ENCODE data around the gene ADAMTS15.

ADAMTS15 gene

GRCh38 chr11:130448416-130449309 lies at the start of gene ADAMTS15:
Gene ADAMTS15, plus strand, starts transcription at chr11:130448645. Its CDS starts 329 bp downstream, at chr11:130448974.
- DNase-seq (ENCODE audit: extremely low read depth in 1 of 2, low read depth in 1 of 2), result no peak

- no peak for DNase-seq (ENCODE audit: extremely low read depth in 1 of 2, low read depth in 1 of 2)
Observed at GRCh38 chr11:130399196-130399595, 49.2 kb upstream of the ADAMTS15 start.

- no peak for DNase-seq (ENCODE audit: extremely low read depth in 1 of 2, low read depth in 1 of 2)
Observed at GRCh38 chr11:130400781-130401483, 47.5 kb upstream of the ADAMTS15 start.

GRCh38 chr11:130402570-130402969 lies 45.9 kb upstream of the ADAMTS15 start:
- no peak for DNase-seq (ENCODE audit: extremely low read depth in 1 of 2, low read depth in 1 of 2)

- no peak for DNase-seq (ENCODE audit: extremely low read depth in 1 of 2, low read depth in 1 of 2)
Observed at GRCh38 chr11:130403271-130403804, 45.1 kb upstream of the ADAMTS15 start.

- no peak for DNase-seq (ENCODE audit: extremely low read depth in 1 of 2, low read depth in 1 of 2)
Observed at GRCh38 chr11:130403967-130404366, 44.5 kb upstream of the ADAMTS15 start.

GRCh38 chr11:130404727-130405126 lies 43.7 kb upstream of the ADAMTS15 start:
- no peak for DNase-seq (ENCODE audit: extremely low read depth in 1 of 2, low read depth in 1 of 2)

GRCh38 chr11:130405428-130405827 lies 43.0 kb upstream of the ADAMTS15 start:
- no peak for DNase-seq (ENCODE audit: extremely low read depth in 1 of 2, low read depth in 1 of 2)

- no peak for DNase-seq (ENCODE audit: extremely low read depth in 1 of 2, low read depth in 1 of 2)
Observed at GRCh38 chr11:130407978-130408377, 40.5 kb upstream of the ADAMTS15 start.

GRCh38 chr11:130408401-130408890 lies 40.0 kb upstream of the ADAMTS15 start:
- no peak for DNase-seq (ENCODE audit: extremely low read depth in 1 of 2, low read depth in 1 of 2)

- no peak for DNase-seq (ENCODE audit: extremely low read depth in 1 of 2, low read depth in 1 of 2)
Observed at GRCh38 chr11:130408901-130409300, 39.5 kb upstream of the ADAMTS15 start.

- no peak for DNase-seq (ENCODE audit: extremely low read depth in 1 of 2, low read depth in 1 of 2)
Observed at GRCh38 chr11:130409594-130410388, 38.7 kb upstream of the ADAMTS15 start.

- DNase-seq (ENCODE audit: extremely low read depth in 1 of 2, low read depth in 1 of 2), result no peak
Observed at GRCh38 chr11:130411223-130411622, 37.2 kb upstream of the ADAMTS15 start.

- no peak for DNase-seq (ENCODE audit: extremely low read depth in 1 of 2, low read depth in 1 of 2)
Observed at GRCh38 chr11:130413405-130414106, 34.9 kb upstream of the ADAMTS15 start.

GRCh38 chr11:130414107-130415080 lies 34.1 kb upstream of the ADAMTS15 start:
- DNase-seq (ENCODE audit: extremely low read depth in 1 of 2, low read depth in 1 of 2), result no peak

GRCh38 chr11:130415731-130416529 lies 32.5 kb upstream of the ADAMTS15 start:
- DNase-seq (ENCODE audit: extremely low read depth in 1 of 2, low read depth in 1 of 2), result no peak

GRCh38 chr11:130416530-130416882 lies 31.9 kb upstream of the ADAMTS15 start:
- no peak for DNase-seq (ENCODE audit: extremely low read depth in 1 of 2, low read depth in 1 of 2)

GRCh38 chr11:130416906-130417305 lies 31.5 kb upstream of the ADAMTS15 start:
- DNase-seq (ENCODE audit: extremely low read depth in 1 of 2, low read depth in 1 of 2), result no peak

Measured in activated CD8-positive, alpha-beta memory T cell treated with anti-CD3 and anti-CD28 coated beads for 1 hour (primary cell).